Endothelial cell of umbilical vein (primary cell): ENCODE measurements around the gene BIRC6. TPM values are rescaled to one million over a fixed set of nuclear protein-coding genes. Genes with fewer than 3 reads are reported as not detected.

Experiments
- BruUV-seq: library from RNA; stranded (reverse); fragments of 400-500 nt; replicated peaks from 2 replicates; lab custom pipeline; 2021; lab: Mats Ljungman, UMichigan
- CTCF ChIA-PET: fragments of 300-600, 350-600 bp; sonication (Branson Sonifier 250); formaldehyde crosslinking; loops from one replicate; lab custom pipeline; 2021; ENCODE audit warnings: antibody characterized with exemption, inconsistent platforms; lab: Charles Lee
- POLR2A ChIA-PET: fragments of 300-600, 350-600 bp; sonication (Branson Sonifier 250); formaldehyde crosslinking; loops from one replicate; lab custom pipeline; 2021; ENCODE audit warnings: antibody characterized with exemption, inconsistent platforms; lab: Charles Lee
- DNase-seq: peaks from one replicate; pipeline ENCODE4 v3.0.0-alpha.2; 2011; ENCODE audit warnings: low read depth, low spot score
- FAIRE-seq: peaks from 2 replicates; lab custom pipeline; 2011; peaks lifted over from hg19 to GRCh38; lab: Jason Lieb, UNC
- H2AFZ ChIP-seq: 2 replicates; pipeline ENCODE4 v1.6.0; 2012; ENCODE audit warnings: low read depth, low read length, control low read depth, inconsistent platforms
- H3K27ac ChIP-seq: 2 replicates; pipeline ENCODE4 v1.5.1; 2011; ENCODE audit warnings: low read depth, mild to moderate bottlenecking, control low read depth, low read length, moderate library complexity; ENCODE audit not compliant: insufficient read depth
- H3K27me3 ChIP-seq, 2 experiments: 2 replicates each; pipeline versions ENCODE4 v1.6.0 to v1.6.1; 2011; ENCODE audit warnings: low read length in 2 of 2, mixed read lengths in 1 of 2; ENCODE audit not compliant: control insufficient read depth in 2 of 2, insufficient read depth in 2 of 2
- H3K36me3 ChIP-seq, 2 experiments: 2 replicates in 1 of 2; 3 replicates in 1 of 2; pipeline ENCODE4 v1.5.1; 2011; ENCODE audit warnings: low read length in 2 of 2, mild to moderate bottlenecking in 1 of 2, moderate library complexity in 1 of 2; ENCODE audit not compliant: control insufficient read depth in 2 of 2, insufficient read depth in 2 of 2; ENCODE audit errors: extremely low read depth in 1 of 2
- H3K4me1 ChIP-seq: 3 replicates; pipeline ENCODE4 v1.5.1; 2011; ENCODE audit warnings: mild to moderate bottlenecking, low read length; ENCODE audit not compliant: control insufficient read depth, insufficient read depth; ENCODE audit errors: extremely low read depth
- H3K4me2 ChIP-seq: 2 replicates; pipeline ENCODE4 v1.6.1; 2011; ENCODE audit warnings: low read length, control low read depth, mixed read lengths; ENCODE audit not compliant: insufficient read depth
- H3K4me3 ChIP-seq, 3 experiments: fragments of 200-600 bp in 1 of 3; sonication (generic), shearing (Covaris generic) in 1 of 3; replicated peaks in 1 of 3; 2 replicates each; pipeline ENCODE4 v1.5.1; 2011 to 2016; ENCODE audit warnings: control low read depth in 3 of 3, low read length in 3 of 3, mild to moderate bottlenecking in 2 of 3, inconsistent platforms in 1 of 3, low read depth in 1 of 3, moderate library complexity in 1 of 3; ENCODE audit not compliant: insufficient read depth in 1 of 3
- H3K79me2 ChIP-seq: 2 replicates; pipeline ENCODE4 v1.6.0; 2012; ENCODE audit warnings: low read length, inconsistent platforms; ENCODE audit not compliant: control insufficient read depth, insufficient read depth
- H3K9ac ChIP-seq: replicated peaks from 2 replicates; pipeline ENCODE3; 2011; ENCODE audit warnings: low read length, control low read depth; ENCODE audit not compliant: insufficient read depth; ENCODE audit errors: extremely low read depth
- H3K9me1 ChIP-seq: replicated peaks from 3 replicates; pipeline ENCODE4 v1.6.0; 2011; ENCODE audit warnings: mild to moderate bottlenecking, low read length; ENCODE audit not compliant: control insufficient read depth, insufficient read depth; ENCODE audit errors: extremely low read depth
- H3K9me3 ChIP-seq: replicated peaks from 2 replicates; pipeline ENCODE4 v1.5.1; 2012; ENCODE audit warnings: low read length, inconsistent platforms; ENCODE audit not compliant: control insufficient read depth, insufficient read depth
- H4K20me1 ChIP-seq: replicated peaks from 2 replicates; pipeline ENCODE3; 2011; ENCODE audit warnings: mild to moderate bottlenecking, low read length; ENCODE audit not compliant: control insufficient read depth, insufficient read depth; ENCODE audit errors: extremely low read depth
- EZH2 ChIP-seq: IDR thresholded peaks from 2 replicates; pipeline ENCODE4 v1.6.1; 2012; ENCODE audit warnings: borderline replicate concordance, low read depth, mild to moderate bottlenecking, moderate library complexity, low read length, inconsistent platforms; ENCODE audit not compliant: severe bottlenecking
- FOS ChIP-seq: IDR thresholded peaks from 2 replicates; pipeline ENCODE4 v1.6.1; 2011; ENCODE audit warnings: mild to moderate bottlenecking, low read length, moderate library complexity, borderline replicate concordance; ENCODE audit not compliant: insufficient read depth
- MAX ChIP-seq: IDR thresholded peaks from 2 replicates; pipeline ENCODE4 v1.6.1; 2011; ENCODE audit not compliant: insufficient read depth, insufficient read length
- MYC ChIP-seq: IDR thresholded peaks from one replicate; pipeline ENCODE4 v1.6.1; 2011; ENCODE audit warnings: mild to moderate bottlenecking, low read depth, low read length
- POLR2A ChIP-seq: IDR thresholded peaks from 2 replicates; pipeline ENCODE4 v1.6.1; 2012; ENCODE audit warnings: low read depth, mild to moderate bottlenecking, control low read depth, low read length
- dilution Hi-C: fragments of 300-500 bp; cut with MboI; formaldehyde crosslinking; loops from one replicate; pipeline ENCODE4 v1.15.0; 2019; ENCODE audit warnings: low sequenced_read_pairs; ENCODE audit not compliant: extremely low pct_ligation_motif_present
- intact Hi-C: fragments of 100-400 bp; cut with micrococcal nuclease; formaldehyde crosslinking; loops from one replicate; pipeline ENCODE4 v1.10.0; 2022
- polyA plus RNA-seq, 4 experiments: library from polyadenylated mRNA; depleted of rRNA in 3 of 4; stranded (reverse) in 3 of 4; unstranded in 1 of 4; fragments of >200 nt; gene quantifications; 2 replicates each; pipeline versions ENCODE4 v1.2.1 to v1.2.3, GENCODE V29; 2011 to 2012; ENCODE audit warnings: missing spikeins in 1 of 4
- total RNA-seq: library from RNA; stranded (reverse); gene quantifications from 2 replicates; pipeline ENCODE4 v1.2.3, GENCODE V29; 2021
- TF ChIP-seq, protein P1 (sequence below), 2 donors: IDR thresholded peaks; 1 replicate in 1 of 2; 2 replicates in 1 of 2; pipeline ENCODE4 v1.5.1; 2011; ENCODE audit warnings: low read length in 2 of 2, mild to moderate bottlenecking in 2 of 2, moderate library complexity in 2 of 2, control low read depth in 1 of 2, inconsistent platforms in 1 of 2, low read depth in 1 of 2; ENCODE audit not compliant: insufficient read depth in 1 of 2; ENCODE audit errors: extremely low read depth in 1 of 2

BIRC6 gene
- total and polyA plus RNA-seq, 2 donors (not counting 3 experiments of a cell fraction or from before 2014, with no cell fraction given), result 34.2 to 83.1 TPM

DNA sequence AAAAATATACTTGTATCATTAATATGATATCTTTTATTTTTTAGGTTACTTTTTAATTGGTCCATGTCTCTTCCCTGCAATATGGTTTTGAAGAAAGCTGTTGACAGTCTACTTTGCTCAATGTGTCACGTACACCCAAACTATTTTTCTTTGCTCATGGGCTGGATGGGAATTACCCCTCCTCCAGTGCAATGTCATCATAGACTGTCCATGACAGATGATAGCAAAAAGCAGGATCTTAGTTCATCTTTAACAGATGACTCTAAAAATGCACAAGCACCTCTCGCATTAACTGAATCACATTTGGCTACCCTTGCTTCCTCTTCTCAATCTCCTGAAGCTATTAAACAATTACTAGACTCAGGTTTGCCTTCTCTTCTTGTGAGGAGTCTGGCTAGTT is 158.1 kb downstream of the BIRC6 start:
- POLR2A ChIA-PET, result no interaction called here
- FAIRE-seq, result no peak
- CTCF ChIA-PET, result interaction anchor here (0.6 to 1.4 kb wide), 2 partner anchors 10 to 102 kb away, joined by 3 to 4 read pairs; no protein-coding TSS in a partner anchor
- Histone ChIP-seq H3K4me2 (no peak overlapping the region), H3K79me2 (no peaks in the 10 kb centered on the region), H3K4me3 (no peak overlapping the region), H4K20me1 (no peaks in the 10 kb centered on the region), H3K9me3 (no peaks in the 10 kb centered on the region), H3K27ac (no peak overlapping the region), H3K27me3 (no peaks in the 10 kb centered on the region), H3K9ac (no peak overlapping the region), H3K4me1 (no peaks in the 10 kb centered on the region), H3K9me1 (no peaks in the 10 kb centered on the region), H3K36me3 (peaks cover 9 to 22% of the 10 kb centered on the region in 2 experiments), H2AFZ (no peak overlapping the region)
- TF ChIP-seq MAX, result no peak
- no peak for TF ChIP-seq FOS
- TF ChIP-seq POLR2A, result no peak
- TF ChIP-seq EZH2, result no peak
- TF ChIP-seq, protein P1, sequence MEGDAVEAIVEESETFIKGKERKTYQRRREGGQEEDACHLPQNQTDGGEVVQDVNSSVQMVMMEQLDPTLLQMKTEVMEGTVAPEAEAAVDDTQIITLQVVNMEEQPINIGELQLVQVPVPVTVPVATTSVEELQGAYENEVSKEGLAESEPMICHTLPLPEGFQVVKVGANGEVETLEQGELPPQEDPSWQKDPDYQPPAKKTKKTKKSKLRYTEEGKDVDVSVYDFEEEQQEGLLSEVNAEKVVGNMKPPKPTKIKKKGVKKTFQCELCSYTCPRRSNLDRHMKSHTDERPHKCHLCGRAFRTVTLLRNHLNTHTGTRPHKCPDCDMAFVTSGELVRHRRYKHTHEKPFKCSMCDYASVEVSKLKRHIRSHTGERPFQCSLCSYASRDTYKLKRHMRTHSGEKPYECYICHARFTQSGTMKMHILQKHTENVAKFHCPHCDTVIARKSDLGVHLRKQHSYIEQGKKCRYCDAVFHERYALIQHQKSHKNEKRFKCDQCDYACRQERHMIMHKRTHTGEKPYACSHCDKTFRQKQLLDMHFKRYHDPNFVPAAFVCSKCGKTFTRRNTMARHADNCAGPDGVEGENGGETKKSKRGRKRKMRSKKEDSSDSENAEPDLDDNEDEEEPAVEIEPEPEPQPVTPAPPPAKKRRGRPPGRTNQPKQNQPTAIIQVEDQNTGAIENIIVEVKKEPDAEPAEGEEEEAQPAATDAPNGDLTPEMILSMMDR (IDR thresholded peaks at IDR 0.05; ENCODE audit: extremely low read depth in 1 of 2, insufficient read depth in 1 of 2, low read depth in 1 of 2, low read length in 2 of 2), result no peak
- no peak for TF ChIP-seq MYC
- BruUV-seq, result no TSS peak
- dilution Hi-C loops (no loop called here), intact Hi-C loops (no loop called here)
- DNase-seq, result no peak
